Stimulated activated CD8-positive, alpha-beta memory T cell treated with anti-CD3 and anti-CD28 coated beads, Interleukin-15, amount 100 ng/mL, for 48 hours (primary cell): Measurements from ENCODE around the gene RCE1.

ENCODE experiments used
- DNase-seq, 2 donors: peaks; one replicate each; pipeline ENCODE4 v3.0.0-alpha.2; 2020; ENCODE audit warnings: low read depth in 2 of 2

RCE1 gene

DNA sequence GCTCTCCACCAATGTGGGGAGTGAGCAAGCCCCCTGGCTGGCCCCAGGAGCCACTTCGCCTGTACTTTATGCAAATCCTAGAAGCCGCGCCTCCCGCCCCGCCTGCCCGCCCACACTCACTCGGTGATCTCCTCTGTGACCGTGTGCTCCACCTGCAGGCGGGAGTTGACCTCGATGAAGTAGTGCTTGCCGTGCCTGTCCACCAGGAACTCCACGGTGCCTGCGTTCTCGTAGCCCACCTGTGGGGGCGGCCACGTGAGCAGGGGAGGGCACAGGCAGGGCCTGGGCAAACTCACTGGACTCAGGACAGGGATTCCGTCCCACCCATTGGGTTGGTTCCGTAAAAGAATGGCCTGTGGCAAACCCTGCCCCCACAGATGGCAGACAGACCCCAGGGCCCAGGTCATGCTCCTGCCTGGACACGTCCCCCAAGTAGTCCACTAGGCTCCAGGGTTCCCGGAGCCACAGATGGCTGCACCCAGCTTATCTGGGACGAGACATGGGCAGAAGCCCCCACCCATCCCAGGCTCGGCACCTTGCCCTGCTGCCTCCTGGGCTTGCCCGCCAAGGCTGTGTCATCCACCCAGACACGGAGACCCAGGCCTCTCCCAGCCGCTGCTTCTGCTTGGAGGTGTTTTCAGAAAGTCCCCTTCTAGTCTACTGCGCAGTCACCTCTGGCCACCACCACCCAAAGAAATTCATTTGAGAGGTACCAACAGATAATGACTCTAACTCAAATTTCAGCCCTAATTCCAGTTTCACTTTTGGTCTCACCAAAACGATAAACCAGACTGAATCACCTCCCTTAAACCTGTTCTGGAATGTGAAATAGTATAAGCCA, 25.7 kb downstream of the RCE1 start:
- peak; percentile 75 to 76 for DNase-seq

DNA sequence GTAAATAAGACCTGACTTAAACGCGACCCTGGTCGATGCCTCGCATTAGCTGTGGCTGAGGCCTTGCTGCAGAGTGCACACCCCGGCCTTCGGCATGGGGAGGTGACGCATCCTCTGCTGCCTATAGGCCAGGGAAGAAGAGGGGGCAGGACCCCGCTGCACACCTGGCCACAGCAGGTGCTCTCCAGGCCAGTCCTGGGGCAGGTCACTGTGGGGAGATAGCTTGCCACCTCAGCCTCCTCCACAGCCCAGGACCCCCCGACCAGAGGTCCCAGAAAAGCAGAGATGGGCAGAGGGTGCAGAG, 26.3 kb downstream of the RCE1 start:
- DNase-seq, result no peak

DNA sequence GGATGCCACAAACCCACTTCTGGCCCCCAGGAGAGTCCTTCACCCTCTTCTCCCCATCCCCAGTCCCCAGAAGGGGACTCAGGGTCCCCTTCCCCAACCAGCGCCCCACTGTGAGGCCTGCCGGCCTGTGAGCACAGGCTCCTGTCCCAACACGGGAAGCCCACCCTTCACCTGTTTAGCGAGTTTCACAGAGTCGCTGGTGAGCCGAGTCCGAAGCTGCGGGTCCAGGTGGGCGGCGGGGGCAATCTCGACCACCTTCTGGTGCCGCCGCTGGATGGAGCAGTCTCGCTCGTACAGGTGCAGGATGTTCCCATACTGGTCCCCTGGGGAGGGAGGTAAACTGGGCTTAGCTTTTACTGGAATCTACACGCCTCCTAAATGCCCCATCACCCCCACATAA, 26.9 kb downstream of the RCE1 start:
- DNase-seq, result no peak

DNA sequence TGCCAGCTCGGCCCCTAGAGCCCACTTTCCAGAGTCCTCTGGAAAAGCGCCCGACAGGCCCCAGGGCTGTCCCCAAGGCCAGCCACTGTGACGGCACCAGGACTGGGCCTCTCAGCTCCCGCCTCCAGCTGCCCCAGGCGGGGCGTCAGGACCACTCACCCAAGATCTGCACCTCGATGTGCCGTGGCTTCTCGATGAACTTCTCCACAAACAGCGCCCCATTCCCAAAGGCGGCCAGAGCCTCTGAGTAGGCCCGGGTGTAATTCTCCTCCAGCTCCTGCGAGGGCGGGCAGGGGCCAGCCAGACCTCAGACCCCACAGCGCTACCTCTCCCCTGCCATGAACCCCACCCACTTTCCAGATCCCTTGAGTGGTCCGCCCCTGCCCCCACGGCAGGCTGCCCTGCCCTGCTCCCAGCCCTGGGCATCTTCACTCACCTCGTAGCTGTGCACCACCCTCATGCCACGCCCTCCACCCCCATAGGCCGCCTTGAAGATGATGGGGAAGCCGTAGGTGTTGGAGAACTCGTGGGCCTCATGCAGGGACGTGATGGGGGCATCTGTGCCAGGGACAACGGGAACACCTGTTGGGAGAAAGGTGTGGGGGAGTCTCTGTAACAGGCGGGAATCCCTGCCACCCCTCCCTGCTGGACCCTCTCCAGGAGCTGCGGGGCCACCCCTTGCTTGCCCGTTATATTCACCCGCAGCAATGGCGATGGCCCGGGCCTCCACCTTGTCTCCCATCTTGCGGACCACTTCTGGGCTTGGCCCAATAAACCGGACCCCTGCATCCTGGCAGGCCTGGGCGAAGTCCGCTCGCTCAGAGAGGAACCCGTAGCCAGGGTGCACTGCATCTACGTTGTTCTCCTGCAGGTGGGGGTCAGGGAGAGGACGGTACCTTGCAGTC, 27.6 kb downstream of the RCE1 start:
- no peak for DNase-seq

DNA sequence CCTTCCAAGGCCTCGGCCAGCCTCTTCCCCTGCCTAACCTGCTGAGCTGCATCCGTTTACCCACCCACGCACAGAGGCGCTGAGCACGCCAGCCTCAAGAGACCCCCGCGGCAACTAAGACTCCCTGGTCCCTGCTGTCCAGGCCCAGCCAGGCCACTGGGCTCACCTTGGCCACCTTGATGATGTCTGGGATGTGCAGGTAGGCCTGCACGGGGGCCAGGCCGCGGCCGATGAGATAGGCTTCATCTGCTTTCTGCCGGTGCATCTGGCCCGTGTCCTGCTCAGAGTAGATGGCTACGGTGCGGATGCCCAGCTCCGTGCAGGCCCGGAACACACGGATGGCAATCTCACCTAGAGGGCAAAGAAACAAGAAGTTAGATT, 28.3 kb downstream of the RCE1 start:
- DNase-seq, result no peak

DNA sequence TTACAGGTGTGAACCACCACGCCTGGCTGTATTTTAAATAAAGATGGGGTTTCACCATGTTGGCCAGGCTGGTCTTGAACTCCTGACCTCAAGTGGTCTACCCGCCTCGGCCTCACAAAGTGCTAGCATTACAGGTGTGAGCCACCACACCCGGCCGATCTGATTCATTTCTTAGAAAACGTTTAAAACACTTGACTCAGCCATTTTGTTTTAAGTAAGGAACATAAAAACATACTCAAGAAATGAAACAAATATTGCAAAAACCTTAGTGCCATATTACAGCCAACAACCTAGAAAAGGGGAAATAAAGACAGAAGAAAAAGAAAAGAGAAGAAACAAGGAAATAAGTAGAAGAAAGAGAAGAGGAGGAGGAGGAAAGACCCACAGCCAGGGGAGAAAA, 31.0 kb downstream of the RCE1 start:
- DNase-seq, result no peak

DNA sequence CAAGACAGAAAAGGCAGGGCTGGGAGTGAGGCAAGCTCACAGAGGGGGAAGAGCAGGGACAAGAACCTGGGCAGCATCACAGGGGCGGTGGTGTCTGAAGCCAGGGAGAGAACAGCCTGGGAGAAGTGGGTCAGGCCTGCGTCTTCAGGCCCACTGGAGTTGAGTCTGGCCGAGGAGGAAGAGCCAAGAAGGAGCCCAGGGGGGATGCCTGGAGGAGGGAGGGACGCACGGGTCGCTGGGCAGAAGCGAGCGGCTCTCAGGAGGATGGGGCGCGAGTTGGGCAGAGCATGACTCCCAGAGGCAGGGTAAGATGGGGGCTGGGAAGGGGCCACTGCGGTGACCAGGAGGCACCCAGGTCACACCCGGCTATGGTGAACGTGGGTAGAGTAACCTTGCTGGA, 32.1 kb downstream of the RCE1 start:
- no peak for DNase-seq

DNA sequence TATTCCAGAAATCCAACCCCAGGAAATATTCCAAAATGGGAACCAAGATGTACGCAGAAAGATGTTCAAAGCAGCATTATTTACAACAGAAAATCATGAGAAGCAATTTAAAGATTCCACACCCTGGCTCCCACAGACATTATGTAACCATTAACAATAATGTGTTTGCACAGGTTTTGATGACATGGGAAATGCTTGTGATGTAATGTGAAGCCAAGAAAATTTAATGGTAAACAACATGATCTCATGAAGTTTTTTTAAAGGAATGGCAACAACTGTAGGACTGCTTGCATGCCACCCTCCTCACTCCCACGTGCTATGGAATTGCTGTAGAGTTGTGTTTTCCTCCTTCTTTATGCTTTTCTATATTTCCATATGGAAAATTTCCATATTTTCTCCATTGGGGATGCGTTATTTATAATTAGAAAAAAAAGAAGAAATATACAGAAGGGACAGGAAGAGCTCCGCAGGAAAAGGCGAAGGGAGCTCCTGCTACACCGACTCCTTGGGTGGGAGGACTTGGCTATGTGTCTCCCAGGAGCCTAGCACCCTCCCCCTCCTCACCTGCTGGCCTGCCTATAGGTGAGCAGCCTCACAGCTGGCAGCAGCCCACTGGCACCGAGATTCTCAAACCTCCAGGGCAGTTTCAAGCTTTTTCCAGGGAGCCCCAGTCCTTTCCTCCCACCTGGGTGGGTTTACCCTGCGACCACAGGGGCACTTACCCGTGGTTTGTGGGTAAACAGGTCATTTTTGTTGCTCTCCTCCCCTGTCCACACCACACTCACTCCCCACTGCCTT, 34.5 kb downstream of the RCE1 start:
- DNase-seq, result no peak

DNA sequence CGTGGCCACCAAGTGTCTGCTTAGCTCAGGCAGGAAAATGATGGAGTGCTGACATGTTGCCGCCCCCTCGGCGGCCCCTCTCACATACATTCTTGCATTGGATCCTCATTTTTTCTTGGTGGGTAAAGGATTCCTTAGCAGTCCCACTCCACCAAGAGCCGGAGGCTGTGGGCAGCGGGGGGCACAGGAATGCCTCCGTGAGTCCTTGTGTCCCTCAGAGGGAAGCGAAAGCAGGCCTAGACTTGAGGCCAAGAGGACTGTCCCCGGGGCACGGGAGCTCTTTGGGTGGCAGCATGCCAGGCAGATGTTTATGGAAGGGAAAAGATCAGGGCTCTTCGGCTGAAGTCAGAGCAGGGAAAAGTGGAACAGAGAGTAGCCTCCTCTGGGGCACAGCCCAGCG, 35.2 kb downstream of the RCE1 start:
- DNase-seq, result no peak

DNA sequence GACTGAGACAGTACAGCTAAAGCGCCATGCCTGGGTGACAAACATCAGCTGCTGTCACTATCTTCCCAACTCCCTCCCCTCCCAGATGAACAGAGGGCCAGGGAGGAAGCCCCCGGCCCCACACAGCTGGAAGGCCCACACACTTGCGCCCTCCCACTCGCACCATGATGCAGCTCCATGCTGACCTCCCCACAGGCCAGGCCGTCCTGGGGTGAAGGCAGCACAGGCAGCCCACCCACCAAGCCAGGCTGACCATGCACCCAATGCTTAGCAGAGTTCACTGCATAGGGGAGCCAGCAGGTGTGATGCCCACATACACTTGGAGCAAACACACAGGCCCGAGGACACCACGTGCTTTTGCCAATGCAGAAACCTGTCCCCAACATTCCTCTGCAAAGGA, 35.8 kb downstream of the RCE1 start:
- DNase-seq, result no peak

DNA sequence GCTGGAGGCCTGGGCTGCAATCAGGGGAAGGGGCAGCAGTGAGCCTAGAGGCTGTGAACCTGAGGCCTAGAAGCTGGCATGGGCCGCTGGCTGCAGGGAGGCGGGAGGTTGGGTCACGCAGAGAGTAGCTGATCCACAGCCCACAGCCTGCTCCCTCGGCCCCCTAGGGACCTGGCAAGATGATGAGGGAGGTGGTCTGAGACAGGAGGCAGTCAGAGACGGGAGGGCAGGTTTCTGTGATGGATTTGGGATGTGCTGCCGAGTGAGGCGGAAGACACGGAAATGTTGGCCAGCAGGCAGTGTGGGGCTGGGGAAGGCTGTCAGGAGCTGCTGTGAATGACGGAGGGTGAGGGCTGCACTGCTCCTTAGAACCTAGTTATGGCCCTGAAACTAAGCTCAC, 36.3 kb downstream of the RCE1 start:
- DNase-seq, result no peak

DNA sequence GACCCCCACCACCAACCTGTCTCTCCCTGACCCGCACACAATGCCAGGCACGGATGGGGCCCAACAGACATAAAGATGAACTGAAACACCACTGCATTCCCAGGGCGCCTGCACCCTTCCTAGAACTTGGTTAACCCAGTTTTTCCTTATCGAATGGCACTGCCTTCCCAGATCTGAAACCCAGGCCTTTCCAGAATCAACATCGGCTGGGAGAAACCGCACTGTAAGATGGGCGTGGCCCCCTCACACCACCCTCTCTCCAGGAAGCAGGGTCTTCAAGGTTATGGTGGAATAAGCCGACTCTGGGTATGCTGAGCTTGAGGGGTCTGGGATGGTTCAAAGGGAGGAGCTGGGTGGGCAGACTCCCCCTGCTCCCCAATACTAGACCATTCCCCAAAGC, 36.8 kb downstream of the RCE1 start:
- DNase-seq, result no peak

DNA sequence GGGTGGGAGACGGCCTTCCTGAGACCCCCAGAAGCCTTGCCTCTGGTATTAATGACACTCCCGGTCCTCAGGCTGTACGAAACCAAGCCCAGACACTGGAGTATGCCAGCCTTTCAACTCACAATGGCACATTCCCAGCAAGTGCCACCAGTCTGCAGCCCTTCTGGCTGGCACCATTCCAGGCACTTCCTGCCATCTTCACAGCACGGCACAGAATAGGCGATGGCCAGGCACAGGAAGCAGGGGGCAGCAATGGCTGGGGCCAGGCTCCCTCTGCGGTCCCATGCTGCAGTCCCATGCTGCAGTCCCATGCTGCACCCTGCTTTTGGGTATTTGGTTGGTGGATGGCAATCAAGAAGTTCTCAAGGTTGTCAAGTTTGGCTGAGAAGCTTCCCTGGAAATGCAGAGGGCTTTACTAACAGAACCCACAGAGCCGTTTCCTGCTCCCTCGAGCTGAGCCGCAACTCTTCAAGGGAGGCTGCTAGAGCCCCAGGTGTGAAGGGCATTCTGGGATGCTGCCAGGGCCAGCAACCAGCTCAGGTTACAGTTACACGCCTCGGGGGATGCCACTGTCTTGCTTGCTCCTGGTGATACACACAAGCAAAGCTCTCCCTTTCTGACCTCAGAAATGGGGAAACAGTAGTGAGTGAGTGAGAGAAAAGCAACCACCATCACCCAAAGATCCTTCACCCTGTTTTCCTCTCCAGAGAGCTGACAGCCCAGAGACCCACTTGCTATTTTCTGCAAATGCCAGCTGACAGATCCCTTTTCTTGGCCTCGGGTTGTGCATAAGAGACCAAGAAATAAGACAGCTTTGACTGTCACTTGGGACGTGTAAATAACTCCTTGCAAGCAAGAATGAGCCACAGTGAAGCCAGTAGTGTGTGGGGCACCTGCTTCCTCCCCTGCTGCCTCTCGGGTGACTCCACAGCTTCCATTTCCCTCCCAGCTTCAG, 37.5 kb downstream of the RCE1 start:
- no peak for DNase-seq

DNA sequence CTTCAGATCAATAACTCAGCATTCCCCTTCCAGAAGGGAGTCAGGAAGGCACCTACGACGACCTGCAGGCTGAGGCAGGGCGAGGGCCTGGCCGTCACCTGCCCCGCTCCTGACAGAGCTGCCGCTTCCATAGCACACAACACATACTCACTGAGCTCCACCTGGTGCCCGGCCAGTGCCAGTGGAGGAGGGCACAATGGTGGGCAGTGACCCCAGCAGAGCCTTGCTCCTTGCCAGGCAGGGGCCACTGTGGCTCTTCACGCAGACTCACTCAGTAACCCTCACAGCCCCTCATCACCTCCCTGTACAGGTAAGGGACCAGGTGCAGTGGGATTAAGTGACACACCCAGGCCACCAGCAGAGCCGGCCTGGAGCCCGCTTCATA, 38.2 kb downstream of the RCE1 start:
- DNase-seq, result no peak

DNA sequence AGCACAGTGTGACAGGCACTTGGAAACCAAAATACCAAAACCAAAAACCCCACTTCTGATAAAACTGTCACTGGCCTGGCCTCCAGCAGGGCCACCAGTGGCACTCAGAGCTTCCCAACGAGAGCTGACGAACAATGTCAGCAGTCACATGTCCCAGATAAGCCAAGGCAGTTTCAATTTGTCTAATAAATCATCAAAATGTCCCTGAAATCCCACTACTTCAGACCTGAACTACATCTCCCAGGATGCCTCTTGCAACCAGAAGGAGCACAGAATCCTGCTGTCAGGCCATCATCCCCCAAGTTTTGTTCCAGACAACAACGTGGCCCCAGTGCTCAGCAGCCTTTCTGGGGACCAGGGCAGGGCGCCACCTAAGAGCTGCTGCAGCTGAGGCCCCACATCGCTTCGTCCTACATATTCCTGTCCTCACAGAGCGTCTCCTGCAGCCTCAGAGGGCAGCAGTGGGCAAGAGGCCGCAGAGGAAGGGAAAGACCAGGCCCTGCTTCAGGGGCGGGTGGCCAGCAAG, 38.7 kb downstream of the RCE1 start:
- DNase-seq, result no peak

DNA sequence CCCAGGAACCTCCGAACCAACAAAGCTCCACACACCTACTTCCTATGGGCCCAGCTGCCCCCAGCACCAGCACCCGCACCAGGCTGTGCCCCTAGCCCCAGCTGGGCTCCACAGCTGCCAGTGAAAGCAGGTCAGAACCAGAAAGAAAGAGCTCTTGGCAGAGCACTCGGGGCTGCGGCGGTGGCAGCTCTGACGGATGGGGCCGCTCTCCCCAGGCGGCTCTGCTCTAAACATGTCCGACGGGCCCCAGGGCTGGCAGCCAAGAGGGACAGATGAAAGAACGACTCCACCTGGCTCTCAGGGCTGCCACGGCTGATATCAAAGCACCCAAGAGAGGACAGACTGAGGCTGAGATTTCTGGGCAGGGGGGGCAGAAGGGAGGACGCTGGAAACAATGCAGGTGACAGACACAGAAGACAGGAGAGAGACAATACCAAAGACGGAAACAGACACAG, 39.3 kb downstream of the RCE1 start:
- DNase-seq, result no peak

DNA sequence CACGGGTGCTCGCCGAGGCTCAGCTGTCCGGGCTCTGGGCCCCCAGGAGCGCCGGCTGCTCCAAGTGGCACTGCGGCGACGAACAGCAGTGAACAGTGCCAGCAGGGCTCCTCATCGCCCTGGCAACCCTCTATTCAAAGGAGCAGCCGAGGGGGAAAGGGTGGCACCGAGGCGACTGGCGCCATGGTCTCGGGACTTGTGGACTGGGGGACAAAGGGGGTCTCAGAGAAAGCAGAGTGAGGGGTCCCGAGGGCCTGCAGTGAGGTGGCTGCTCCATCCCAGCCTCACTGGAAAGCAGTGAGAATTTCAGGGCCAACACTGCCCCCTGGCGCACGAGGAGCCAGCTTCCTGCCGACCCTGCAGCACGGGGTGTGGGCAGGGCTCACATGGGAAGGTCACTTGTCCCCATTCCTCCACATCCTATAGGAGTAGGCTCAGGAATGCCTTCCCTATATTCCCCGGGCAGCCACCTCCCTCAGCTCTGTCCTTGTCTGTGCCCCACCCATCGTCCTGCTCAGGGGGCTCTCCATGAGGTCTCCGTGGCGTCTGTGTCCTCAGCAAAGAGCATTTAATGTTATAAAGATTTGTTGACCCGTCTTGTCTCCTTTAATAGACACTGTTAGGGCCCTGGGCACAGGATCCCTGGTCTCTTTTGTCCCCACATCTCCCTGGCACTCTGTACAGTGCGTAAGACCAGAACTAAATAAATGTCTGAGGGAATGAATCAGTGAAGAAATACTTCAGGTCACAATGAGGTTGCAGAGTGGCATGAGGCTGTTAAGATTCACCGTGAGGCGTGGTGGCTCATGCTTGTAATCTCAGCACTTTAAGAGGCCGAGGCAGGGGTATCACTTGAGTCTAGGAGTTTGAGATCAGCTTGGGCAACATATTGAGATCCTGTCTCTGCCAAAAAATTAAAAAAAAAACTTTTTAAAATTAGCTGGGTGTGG, 40.0 kb downstream of the RCE1 start:
- DNase-seq, result peak; percentile 37 to 47

DNA sequence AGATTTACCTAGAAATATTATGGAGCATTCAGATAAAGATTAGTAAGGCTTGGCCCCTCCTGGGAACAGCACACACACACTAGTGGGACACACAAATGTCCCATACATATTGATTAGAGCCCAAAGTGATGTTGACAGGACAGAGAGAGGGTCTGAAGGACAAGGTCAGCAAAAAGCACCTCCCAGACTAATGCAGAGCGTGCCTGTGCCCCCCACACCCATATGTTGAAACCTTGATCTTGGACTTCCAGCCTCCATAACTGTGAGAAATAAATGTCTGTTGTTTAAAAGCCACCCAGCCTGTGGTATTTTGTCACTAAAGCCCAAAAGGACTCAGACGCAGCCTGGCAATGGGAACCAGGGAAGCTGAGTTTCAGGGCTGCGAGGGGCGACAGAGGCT, 41.2 kb downstream of the RCE1 start:
- DNase-seq, result no peak

DNA sequence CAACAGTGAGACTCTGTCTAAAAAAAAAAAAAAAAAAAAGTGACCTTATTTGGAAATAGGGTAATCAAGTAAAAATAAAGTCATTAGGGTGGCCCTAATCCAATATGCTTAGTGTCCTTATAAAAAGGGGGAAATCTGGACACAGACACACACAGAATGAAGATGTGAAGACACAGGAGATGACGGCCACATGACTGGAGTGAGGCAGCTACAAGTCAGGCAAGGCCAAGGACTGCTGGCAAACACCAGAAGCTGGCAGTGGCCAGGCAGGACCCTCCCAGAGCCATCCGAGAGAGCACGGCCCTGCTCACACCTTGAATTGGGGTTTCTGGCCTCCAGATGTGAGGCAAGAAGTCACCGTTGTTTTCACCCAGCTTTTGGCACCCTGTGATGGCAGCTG, 42.2 kb downstream of the RCE1 start:
- DNase-seq, result no peak

DNA sequence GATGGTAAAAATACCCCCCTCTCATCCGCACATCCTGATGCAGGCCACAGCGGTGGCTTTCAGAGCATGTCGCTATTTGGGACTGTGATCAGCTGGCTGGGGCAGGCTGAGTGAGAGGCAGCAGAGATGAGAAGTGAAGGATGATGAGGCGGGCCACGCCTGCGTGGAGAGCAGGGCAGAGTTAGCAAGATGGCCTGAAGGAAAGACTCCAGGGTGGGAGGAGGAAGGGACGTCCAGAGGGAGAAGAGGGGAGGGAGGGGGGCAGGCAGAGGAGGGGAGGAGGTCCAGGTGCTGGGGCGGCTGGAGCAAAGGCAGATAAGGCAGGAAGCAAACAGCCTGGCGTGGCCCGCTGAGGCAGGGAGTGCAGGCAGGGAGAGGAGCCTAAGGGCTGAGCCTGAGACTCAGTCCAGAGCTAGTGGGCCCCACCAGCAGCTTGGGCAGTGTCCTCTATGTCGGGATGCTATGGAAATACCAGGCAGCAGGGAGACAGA, 42.8 kb downstream of the RCE1 start:
- DNase-seq, result no peak
